ENCODE measurements around the gene CAMTA1.

The CAMTA1 gene

GRCh38 chr1:7288992-7289391 lies 503.7 kb downstream of the CAMTA1 start:
- no peak for DNase-seq
- TF ChIP-seq POLR2A (IDR thresholded peaks at IDR 0.05; ENCODE audit: low read length) (no peak), GATA1 (IDR thresholded peaks at IDR 0.05; ENCODE audit: low read depth, low read length) (no peak)

- no peak for DNase-seq
- TF ChIP-seq POLR2A (IDR thresholded peaks at IDR 0.05; ENCODE audit: low read length) (no peak), GATA1 (IDR thresholded peaks at IDR 0.05; ENCODE audit: low read depth, low read length) (no peak)
Observed at GRCh38 chr1:7289694-7290093, 504.4 kb downstream of the CAMTA1 start.

GRCh38 chr1:7290971-7291970 lies 506.0 kb downstream of the CAMTA1 start:
- TF ChIP-seq GATA1 (IDR thresholded peaks at IDR 0.05; ENCODE audit: low read depth, low read length) (no peak), POLR2A (IDR thresholded peaks at IDR 0.05; ENCODE audit: low read length) (no peak)
- DNase-seq, result no peak

GRCh38 chr1:7292036-7292681 lies 506.9 kb downstream of the CAMTA1 start:
- TF ChIP-seq GATA1 (IDR thresholded peaks at IDR 0.05; ENCODE audit: low read depth, low read length) (no peak), POLR2A (IDR thresholded peaks at IDR 0.05; ENCODE audit: low read length) (no peak)
- DNase-seq, result no peak

- TF ChIP-seq POLR2A (IDR thresholded peaks at IDR 0.05; ENCODE audit: low read length) (no peak), GATA1 (IDR thresholded peaks at IDR 0.05; ENCODE audit: low read depth, low read length) (no peak)
- no peak for DNase-seq
Observed at GRCh38 chr1:7292714-7293419, 507.6 kb downstream of the CAMTA1 start.

DNA sequence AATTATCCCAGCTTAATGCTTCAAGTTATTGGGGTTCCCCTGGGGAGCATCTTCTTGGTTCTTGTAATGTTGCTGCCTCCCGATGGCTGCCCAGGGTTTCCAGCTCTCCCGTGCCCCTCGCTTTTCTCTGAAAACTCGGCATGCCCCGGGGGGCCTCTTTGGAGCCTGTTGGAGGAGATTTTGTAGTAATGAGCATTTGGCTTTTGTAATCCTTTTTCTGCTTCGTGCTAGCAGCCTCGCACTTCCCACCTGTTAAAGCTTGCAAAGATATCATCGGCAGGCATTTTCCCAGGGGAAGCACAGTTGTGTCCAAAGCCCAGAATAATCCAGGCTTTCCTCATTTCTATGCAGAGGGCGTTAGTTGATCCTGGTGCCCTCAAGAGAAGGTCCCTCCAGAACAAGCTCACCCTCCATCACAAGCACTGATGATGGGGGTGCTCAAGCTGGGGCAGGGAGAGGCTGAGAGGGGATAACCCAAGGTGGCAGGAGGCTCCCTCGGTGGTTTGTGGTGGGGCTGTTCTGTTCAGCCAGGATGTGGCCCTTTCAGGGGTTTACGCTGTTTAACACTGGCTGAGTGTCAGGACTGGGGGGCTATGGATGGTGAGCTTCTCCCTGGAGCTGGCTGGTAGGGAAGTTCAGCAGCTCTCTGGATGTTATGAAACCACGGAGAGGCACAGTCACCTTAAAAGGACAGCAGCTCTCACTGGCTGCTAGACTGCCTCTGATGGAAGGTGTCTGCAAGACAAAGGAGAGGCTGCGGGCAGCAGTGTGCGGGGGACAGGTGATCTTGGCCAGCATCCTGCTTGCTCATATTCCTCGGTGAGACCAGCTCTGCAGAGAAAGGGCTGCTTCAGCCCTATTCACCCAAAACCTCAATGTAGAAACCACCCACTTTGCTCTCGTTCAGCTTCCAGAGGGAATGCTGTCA lies 508.7 kb downstream of the CAMTA1 start:
- DNase-seq, result no peak
- TF ChIP-seq POLR2A (IDR thresholded peaks at IDR 0.05; ENCODE audit: low read length) (no peak), GATA1 (IDR thresholded peaks at IDR 0.05; ENCODE audit: low read depth, low read length) (no peak)

- no peak for TF ChIP-seq GATA1 (IDR thresholded peaks at IDR 0.05; ENCODE audit: low read depth, low read length)
- no peak for TF ChIP-seq POLR2A (IDR thresholded peaks at IDR 0.05; ENCODE audit: low read length)
- no peak for DNase-seq
Observed at GRCh38 chr1:7294636-7295035, 509.4 kb downstream of the CAMTA1 start.

DNA sequence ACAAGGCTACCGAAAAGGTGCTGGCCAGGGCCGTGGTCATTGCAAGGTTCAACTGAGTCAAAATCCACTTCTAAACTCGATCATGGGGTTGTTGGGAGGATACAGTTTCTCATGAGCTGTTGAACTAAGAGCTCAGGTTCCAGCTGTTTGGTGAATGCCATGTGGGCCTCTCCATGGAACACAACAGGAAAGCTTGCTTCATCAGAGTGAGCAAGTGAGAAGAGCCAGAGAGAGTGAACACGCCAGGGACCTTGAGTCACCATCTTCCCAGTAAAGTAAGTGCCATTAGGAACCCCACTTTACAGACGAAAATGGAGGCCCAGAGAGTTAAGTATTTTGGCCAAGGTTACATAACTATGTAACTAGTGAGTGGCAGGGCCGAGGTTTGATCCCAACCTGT lies 510.7 kb downstream of the CAMTA1 start:
- DNase-seq, result no peak
- TF ChIP-seq GATA1 (IDR thresholded peaks at IDR 0.05; ENCODE audit: low read depth, low read length) (no peak), POLR2A (IDR thresholded peaks at IDR 0.05; ENCODE audit: low read length) (no peak)

DNA sequence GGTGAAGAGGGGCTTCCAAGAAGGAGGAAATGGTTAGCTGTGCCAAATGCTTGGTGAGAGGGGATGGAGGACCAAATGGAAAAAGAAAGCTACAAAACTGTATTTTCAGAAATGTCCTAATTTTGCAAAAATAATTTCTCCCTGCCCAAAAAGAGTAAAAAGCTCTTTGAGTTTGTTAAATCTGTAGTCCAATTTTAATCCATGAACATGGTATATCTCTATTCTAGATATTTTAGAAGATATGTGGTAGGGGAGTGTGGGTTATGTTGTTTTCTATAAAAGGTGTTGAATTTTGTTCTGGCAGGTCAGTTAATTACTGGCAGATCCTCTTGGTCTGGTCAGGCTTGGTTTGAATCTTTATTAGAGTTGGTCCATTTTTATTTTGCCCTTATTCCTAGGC lies 511.7 kb downstream of the CAMTA1 start:
- no peak for TF ChIP-seq GATA1 (IDR thresholded peaks at IDR 0.05; ENCODE audit: low read depth, low read length)
- TF ChIP-seq POLR2A (IDR thresholded peaks at IDR 0.05; ENCODE audit: low read length), result no peak
- DNase-seq, result no peak

DNA sequence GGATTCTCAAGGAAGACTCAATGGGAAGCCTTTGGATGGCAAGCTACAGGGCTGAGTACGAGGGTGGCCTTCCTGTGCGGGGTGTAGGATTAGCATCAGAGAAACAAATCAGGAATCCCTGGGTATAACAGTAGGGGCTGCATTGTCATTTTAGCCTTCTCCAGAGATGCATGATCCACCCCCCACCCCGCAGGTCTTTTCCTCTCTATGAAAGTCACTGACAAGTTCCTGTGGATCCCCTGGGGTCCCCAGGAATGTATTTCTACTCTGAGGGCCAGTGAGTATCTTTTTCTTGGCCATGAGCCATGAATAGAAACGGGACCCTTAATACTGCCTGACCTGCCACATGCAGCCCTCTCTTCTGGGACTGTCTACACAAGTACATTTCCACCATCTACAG lies 512.9 kb downstream of the CAMTA1 start:
- TF ChIP-seq GATA1 (IDR thresholded peaks at IDR 0.05; ENCODE audit: low read depth, low read length), result no peak
- no peak for TF ChIP-seq POLR2A (IDR thresholded peaks at IDR 0.05; ENCODE audit: low read length)
- no peak for DNase-seq

DNA sequence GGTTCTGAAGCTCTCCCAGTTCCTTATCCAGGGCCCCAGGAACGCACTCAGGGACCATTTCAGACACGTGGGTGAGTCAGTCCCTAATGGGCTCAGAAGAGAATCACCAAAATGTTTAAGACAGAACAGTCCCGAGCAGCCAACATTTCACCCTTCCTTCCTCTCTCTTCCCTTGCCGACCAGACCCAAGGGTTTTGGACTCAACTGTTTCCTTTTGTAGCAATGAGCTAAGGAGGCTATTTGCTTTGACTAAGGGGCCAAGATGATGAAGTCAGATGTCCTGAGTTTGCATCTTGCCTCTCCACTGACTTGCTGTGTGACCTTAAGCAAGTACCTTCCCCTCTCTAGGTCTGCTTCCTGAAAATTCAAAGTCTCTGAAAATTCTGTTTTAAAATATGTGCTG lies 513.5 kb downstream of the CAMTA1 start:
- DNase-seq, result no peak
- TF ChIP-seq POLR2A (IDR thresholded peaks at IDR 0.05; ENCODE audit: low read length) (no peak), GATA1 (IDR thresholded peaks at IDR 0.05; ENCODE audit: low read depth, low read length) (no peak)

DNA sequence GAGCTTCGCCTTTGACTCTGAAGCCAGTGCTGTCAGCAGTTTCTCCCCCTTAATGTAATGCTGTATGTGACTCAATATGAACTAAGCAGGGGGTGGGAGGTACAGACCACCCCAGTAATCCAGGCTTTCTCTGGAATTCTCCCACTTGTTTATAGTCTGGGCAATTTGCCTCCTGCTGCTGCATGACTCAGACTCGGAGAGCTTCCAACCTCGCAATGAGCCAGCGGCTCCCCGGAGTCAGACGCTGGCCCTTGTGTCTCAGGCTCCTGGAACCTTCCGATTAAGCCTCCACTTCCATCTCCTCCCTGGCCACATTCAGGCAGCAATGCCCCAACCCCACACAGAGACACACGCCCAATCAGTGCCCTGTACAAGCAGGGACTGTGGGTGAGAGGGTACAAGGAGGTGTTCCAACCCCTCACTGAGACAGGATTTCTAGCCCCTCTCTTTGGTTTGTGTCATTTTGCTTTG lies 514.1 kb downstream of the CAMTA1 start:
- no peak for DNase-seq

GRCh38 chr1:7299994-7300393 lies 514.7 kb downstream of the CAMTA1 start:
- no peak for DNase-seq

More for the DNA sequence above, 514.1 kb downstream of the CAMTA1 start:
- TF ChIP-seq POLR2A (IDR thresholded peaks at IDR 0.05; ENCODE audit: low read length) (no peak), GATA1 (IDR thresholded peaks at IDR 0.05; ENCODE audit: low read depth, low read length) (no peak)

More at GRCh38 chr1:7299994-7300393, 514.7 kb downstream of the CAMTA1 start:
- TF ChIP-seq GATA1 (IDR thresholded peaks at IDR 0.05; ENCODE audit: low read depth, low read length), result no peak

Measured in erythroblast (primary cell).